ENCODE data around the gene CASZ1.

DNA sequence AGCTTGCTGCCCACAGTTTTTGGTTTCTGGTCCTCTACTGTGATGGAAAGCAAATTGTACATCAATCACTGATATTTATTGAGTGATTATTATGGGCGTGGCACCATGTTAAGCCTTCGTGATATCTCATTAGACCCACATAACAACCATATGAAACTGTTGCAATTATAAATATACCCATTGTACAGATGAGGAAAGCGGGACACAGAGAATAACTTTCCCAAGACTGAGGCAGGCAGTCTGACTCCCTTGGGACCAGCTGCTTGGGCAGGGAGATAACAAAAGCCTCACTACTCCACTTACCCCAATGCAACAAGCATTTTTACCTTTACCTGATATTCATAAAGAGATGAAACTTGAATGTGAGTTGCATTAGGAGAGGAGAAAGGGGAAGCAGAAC is 4.3 kb upstream of the CASZ1 start:
- TF ChIP-seq CTCF (IDR thresholded peaks at IDR 0.05): no peak
- TF ChIP-seq EZH2 (IDR thresholded peaks at IDR 0.05): no peak
- TF ChIP-seq EZH2phosphoT487 (IDR thresholded peaks at IDR 0.05): no peak

Data from neural progenitor cell (in vitro differentiated cells).